Astrocyte of the spinal cord (primary cell): ENCODE results near the gene OR2G2.

Experiments
- DNase-seq: peaks from one replicate; pipeline ENCODE4 v3.0.0; 2011; ENCODE audit warnings: low read depth, low spot score
- H3K4me3 ChIP-seq: 2 replicates; pipeline ENCODE4 v1.5.1; 2011; ENCODE audit warnings: low read depth, mild to moderate bottlenecking, low read length, moderate library complexity
- in situ Hi-C: cut with HindIII; loops from 2 replicates; pipeline ENCODE4 v1.10.0; 2017; ENCODE audit warnings: low sequenced_read_pairs
- TF ChIP-seq, protein P1 (sequence below): IDR thresholded peaks from 2 replicates; pipeline ENCODE4 v1.5.1; 2012; ENCODE audit warnings: low read depth, mild to moderate bottlenecking, low read length, inconsistent platforms

Gene OR2G2, protein sequence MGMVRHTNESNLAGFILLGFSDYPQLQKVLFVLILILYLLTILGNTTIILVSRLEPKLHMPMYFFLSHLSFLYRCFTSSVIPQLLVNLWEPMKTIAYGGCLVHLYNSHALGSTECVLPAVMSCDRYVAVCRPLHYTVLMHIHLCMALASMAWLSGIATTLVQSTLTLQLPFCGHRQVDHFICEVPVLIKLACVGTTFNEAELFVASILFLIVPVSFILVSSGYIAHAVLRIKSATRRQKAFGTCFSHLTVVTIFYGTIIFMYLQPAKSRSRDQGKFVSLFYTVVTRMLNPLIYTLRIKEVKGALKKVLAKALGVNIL

DNA sequence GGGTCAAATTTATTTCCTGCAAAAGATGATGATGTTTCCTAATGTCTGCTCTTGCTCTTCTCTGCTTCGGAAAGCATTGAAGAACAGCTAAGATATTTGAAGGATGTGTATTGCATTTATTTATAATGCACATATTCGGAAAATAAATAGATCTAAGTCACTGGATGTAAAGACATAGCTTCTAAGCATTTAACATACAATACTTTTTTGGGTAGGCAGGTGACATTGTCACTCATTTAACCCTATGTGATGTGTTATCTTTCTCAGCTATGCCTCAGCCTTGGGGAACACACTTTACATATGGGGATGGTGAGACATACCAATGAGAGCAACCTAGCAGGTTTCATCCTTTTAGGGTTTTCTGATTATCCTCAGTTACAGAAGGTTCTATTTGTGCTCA is at the start of gene OR2G2:
OR2G2 (plus strand) TSS at position 301 of the 400 bp plus-strand sequence; CDS start at position 301, 0 bp downstream.
- TF ChIP-seq, protein P1, sequence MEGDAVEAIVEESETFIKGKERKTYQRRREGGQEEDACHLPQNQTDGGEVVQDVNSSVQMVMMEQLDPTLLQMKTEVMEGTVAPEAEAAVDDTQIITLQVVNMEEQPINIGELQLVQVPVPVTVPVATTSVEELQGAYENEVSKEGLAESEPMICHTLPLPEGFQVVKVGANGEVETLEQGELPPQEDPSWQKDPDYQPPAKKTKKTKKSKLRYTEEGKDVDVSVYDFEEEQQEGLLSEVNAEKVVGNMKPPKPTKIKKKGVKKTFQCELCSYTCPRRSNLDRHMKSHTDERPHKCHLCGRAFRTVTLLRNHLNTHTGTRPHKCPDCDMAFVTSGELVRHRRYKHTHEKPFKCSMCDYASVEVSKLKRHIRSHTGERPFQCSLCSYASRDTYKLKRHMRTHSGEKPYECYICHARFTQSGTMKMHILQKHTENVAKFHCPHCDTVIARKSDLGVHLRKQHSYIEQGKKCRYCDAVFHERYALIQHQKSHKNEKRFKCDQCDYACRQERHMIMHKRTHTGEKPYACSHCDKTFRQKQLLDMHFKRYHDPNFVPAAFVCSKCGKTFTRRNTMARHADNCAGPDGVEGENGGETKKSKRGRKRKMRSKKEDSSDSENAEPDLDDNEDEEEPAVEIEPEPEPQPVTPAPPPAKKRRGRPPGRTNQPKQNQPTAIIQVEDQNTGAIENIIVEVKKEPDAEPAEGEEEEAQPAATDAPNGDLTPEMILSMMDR = no peak
- DNase-seq = no peak
- in situ Hi-C loops = no loop called here
- H3K4me3 ChIP-seq = no peak within 1 kb of the TSS

DNA sequence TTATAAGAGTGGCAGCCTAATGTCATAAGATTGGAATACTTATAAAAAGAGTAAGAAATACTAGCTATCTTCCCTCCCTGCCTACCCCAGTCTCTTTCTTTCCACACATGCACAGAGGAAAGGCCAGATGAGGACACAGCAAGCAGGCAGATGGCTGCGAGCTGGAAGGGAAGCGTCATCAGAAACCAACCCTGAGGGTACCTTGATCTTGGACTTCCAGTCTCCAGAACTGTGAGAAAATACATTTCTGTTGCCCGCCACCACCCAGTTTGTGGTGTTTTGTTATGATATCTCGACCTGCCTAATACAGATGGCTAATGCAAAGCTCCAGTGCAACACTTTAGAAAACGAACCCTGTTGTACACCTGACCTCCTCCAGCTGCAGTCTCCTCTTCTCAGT is 49.6 kb upstream of the OR2G2 start:
- H3K4me3 ChIP-seq = no peak overlapping the region
- in situ Hi-C loops = no loop called here
- no peak for DNase-seq
- TF ChIP-seq, protein P1 = no peak

DNA sequence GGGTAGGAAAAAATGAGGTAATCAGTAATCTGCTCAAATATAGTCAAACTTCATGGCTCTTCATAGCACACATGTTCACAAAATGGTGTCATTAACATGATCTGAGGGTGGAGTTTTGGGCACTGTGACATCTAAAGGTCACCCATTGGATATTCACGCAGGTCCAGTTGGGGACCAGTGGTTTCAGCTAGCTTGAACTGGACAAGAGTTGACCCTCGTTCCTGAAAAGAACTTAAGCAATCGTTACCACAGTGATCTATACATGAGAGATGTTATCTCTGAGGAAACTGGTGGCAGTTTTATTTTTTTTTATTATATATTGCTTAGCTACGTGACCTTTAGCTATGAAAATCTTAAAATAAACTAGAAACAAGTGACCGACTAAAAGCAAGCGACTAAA is 48.9 kb upstream of the OR2G2 start:
- DNase-seq = no peak
- in situ Hi-C loops = no loop called here

DNA sequence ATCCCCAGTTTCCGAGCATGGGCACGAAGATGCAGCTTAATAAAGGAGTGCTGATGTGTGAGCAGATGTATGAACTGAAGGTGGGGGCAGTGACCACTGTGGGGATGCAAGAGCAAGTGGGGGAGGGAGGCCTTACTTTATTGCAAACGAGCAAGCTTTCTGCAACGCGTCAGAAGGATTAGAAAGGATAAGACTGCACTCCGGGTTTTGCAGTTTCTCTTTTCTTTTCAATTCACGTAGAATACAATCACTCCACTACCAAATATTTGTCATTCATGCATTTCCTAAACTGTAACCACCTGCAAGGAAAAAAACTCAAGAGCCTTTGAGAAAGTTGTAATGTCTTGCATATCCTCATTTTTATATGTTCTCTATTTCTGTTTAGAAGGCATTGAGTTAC is 47.6 kb upstream of the OR2G2 start:
- H3K4me3 ChIP-seq = no peak overlapping the region
- in situ Hi-C loops = no loop called here
- TF ChIP-seq, protein P1 = no peak
- DNase-seq = no peak

More for the DNA sequence above, 48.9 kb upstream of the OR2G2 start:
- TF ChIP-seq, protein P1 = no peak
- no peak overlapping the region for H3K4me3 ChIP-seq

DNA sequence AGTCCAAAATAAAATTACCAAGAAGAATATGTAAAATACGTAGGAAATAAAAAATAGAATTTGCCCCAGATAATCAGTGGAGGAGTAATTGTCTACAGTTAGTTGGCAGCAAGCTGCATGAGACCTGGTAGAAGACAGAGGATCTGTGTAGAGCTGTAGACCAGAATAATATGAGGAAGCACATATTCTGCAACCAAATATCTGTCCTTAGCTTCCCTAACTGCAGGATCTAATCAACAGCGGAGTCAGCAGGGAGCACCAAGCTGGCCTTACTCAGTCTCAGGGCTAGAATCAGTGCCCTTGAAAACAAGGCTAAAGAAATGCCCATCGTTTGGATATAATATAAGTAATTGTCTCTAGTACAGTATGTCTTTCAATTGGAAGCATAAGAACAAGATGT is 45.3 kb upstream of the OR2G2 start:
- TF ChIP-seq, protein P1 = no peak
- H3K4me3 ChIP-seq = no peak overlapping the region
- no peak for DNase-seq
- in situ Hi-C loops = no loop called here

DNA sequence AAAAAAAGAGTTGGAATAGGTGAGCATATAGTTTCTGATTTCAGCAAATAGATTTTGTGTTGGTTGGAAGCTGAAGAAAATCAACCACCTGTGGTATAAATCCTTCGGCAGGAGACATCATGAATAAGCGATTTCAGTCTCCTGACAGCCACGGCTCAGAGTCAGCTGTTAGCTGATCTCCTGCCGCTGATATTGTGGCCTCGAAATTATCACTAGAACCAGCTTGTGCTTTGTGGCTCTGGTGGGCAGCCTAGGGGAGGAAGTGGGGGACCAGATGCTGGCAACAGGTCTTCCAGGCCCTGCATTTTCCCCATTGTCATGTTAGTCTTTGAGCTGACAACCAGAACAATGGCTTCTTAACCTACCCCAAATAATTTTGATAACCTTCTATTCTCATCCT is 40.1 kb upstream of the OR2G2 start:
- no peak overlapping the region for H3K4me3 ChIP-seq
- no peak for DNase-seq
- in situ Hi-C loops = no loop called here
- TF ChIP-seq, protein P1 = no peak
